ENCODE measurements around the gene MAPK1.

Gene MAPK1

GRCh38 chr22:21862386-21863245 lies 4.8 kb downstream of the MAPK1 start:
- H4K20me1 ChIP-seq (ENCODE audit: insufficient read depth, low read length): peaks cover 73% of the 10 kb centered on the region
- TF ChIP-seq EZH2phosphoT487 (IDR thresholded peaks at IDR 0.05; ENCODE audit: low read length): no peak
- TF ChIP-seq CTCF (IDR thresholded peaks at IDR 0.05; ENCODE audit: low read length): no peak
- no peak for TF ChIP-seq EZH2 (optimal IDR thresholded peaks at IDR 0.05; ENCODE audit: low read depth, low read length)
- H3K4me1 ChIP-seq (ENCODE audit: low read length): peaks cover 11% of the 10 kb centered on the region

GRCh38 chr22:21861851-21862250 lies 5.6 kb downstream of the MAPK1 start:
- H3K36me3 ChIP-seq (replicated peaks; ENCODE audit: insufficient read depth, low read length): no peaks in the 10 kb centered on the region; the same call in none of the 2 replicates
- H4K20me1 ChIP-seq (ENCODE audit: insufficient read depth, low read length): peaks cover 77% of the 10 kb centered on the region
- no peak overlapping the region for H3K9ac ChIP-seq (ENCODE audit: low read length)
- H3K27me3 ChIP-seq (replicated peaks; ENCODE audit: insufficient read depth, low read length): no peaks in the 10 kb centered on the region
- H2AFZ ChIP-seq (ENCODE audit: low read length): no peak overlapping the region
- H3F3A ChIP-seq (ENCODE audit: insufficient read depth, low read length): no peaks in the 10 kb centered on the region
- H3K4me3 ChIP-seq (ENCODE audit: low read length): no peak overlapping the region
- no peaks in the 10 kb centered on the region for H3K9me3 ChIP-seq (replicated peaks; ENCODE audit: insufficient read depth, low read length)
- H3K4me1 ChIP-seq (ENCODE audit: low read length): peaks cover 11% of the 10 kb centered on the region
- no peak overlapping the region for H3K4me2 ChIP-seq (ENCODE audit: low read depth, low read length)
- DNase-seq: no peak
- no peak for TF ChIP-seq CTCF (IDR thresholded peaks at IDR 0.05; ENCODE audit: low read length)
- no peak overlapping the region for H3K27ac ChIP-seq (ENCODE audit: low read length)
- H3K79me2 ChIP-seq (ENCODE audit: low read length): peaks cover 98% of the 10 kb centered on the region
- H3K9me2 ChIP-seq (replicated peaks; ENCODE audit: insufficient read depth, low read length): no peaks in the 10 kb centered on the region

More at GRCh38 chr22:21862386-21863245, 4.8 kb downstream of the MAPK1 start:
- Histone ChIP-seq H2AFZ (ENCODE audit: low read length) (no peak overlapping the region), H3K9ac (ENCODE audit: low read length) (no peak overlapping the region), H3K4me3 (ENCODE audit: low read length) (no peak overlapping the region), H3K79me2 (ENCODE audit: low read length) (peaks cover 93% of the 10 kb centered on the region), H3K4me2 (ENCODE audit: low read depth, low read length) (no peak overlapping the region), H3K27ac (ENCODE audit: low read length) (no peak overlapping the region), H3K36me3 (replicated peaks; ENCODE audit: insufficient read depth, low read length) (no peaks in the 10 kb centered on the region; the same call in none of the 2 replicates), H3K9me3 (replicated peaks; ENCODE audit: insufficient read depth, low read length) (no peaks in the 10 kb centered on the region), H3K9me2 (replicated peaks; ENCODE audit: insufficient read depth, low read length) (no peaks in the 10 kb centered on the region), H3K27me3 (replicated peaks; ENCODE audit: insufficient read depth, low read length) (no peaks in the 10 kb centered on the region), H3F3A (ENCODE audit: insufficient read depth, low read length) (peaks cover 1% of the 10 kb centered on the region; the same call in 1 of the 2 replicates)
- DNase-seq: no peak

- no peaks in the 10 kb centered on the region for H3K9me2 ChIP-seq (replicated peaks; ENCODE audit: insufficient read depth, low read length)
- DNase-seq: no peak
Observed at GRCh38 chr22:21861264-21861848, 6.1 kb downstream of the MAPK1 start.

More at GRCh38 chr22:21861264-21861848, 6.1 kb downstream of the MAPK1 start:
- Histone ChIP-seq H3K27ac (ENCODE audit: low read length) (no peak overlapping the region), H3K4me2 (ENCODE audit: low read depth, low read length) (no peak overlapping the region), H4K20me1 (ENCODE audit: insufficient read depth, low read length) (peaks cover 72% of the 10 kb centered on the region), H3F3A (ENCODE audit: insufficient read depth, low read length) (no peaks in the 10 kb centered on the region), H3K79me2 (ENCODE audit: low read length) (peaks cover 98% of the 10 kb centered on the region), H3K4me3 (ENCODE audit: low read length) (no peak overlapping the region), H3K9ac (ENCODE audit: low read length) (no peak overlapping the region), H3K27me3 (replicated peaks; ENCODE audit: insufficient read depth, low read length) (no peaks in the 10 kb centered on the region), H2AFZ (ENCODE audit: low read length) (no peak overlapping the region), H3K4me1 (ENCODE audit: low read length) (peaks cover 7% of the 10 kb centered on the region), H3K9me3 (replicated peaks; ENCODE audit: insufficient read depth, low read length) (no peaks in the 10 kb centered on the region), H3K36me3 (replicated peaks; ENCODE audit: insufficient read depth, low read length) (no peaks in the 10 kb centered on the region; the same call in none of the 2 replicates)
- no peak for TF ChIP-seq CTCF (IDR thresholded peaks at IDR 0.05; ENCODE audit: low read length)
- TF ChIP-seq EZH2 (optimal IDR thresholded peaks at IDR 0.05; ENCODE audit: low read depth, low read length): no peak
- TF ChIP-seq EZH2phosphoT487 (IDR thresholded peaks at IDR 0.05; ENCODE audit: low read length): no peak

Data from MM.1S (cell line).